Activated gamma-delta T cell treated with anti-CD3 and anti-CD28 coated beads, Interleukin-2, amount 50 U/mL, for 16 hours (primary cell): ENCODE results near the gene IL16.
A peak's percentile ranks its signal among the peaks of the same experiment; 100 is the strongest.
"Not testable (repeated sequence)": the region's sequence is repeated elsewhere in the genome, so short reads cannot be mapped to it uniquely, and the experiment has no call there.

Source experiments
- DNase-seq: peaks from one replicate; pipeline ENCODE4 v3.0.0-alpha.2; 2020; ENCODE audit warnings: low read depth

IL16 gene

GRCh38 chr15:81314378-81314777 is 117.7 kb downstream of the IL16 start:
- DNase-seq, result no peak

- peak; percentile 34 for DNase-seq
Measured at GRCh38 chr15:81315452-81316175, 118.9 kb downstream of the IL16 start.

- DNase-seq, result no peak
Measured at GRCh38 chr15:81316267-81316666, 119.6 kb downstream of the IL16 start.

GRCh38 chr15:81317642-81318017 is 121.0 kb downstream of the IL16 start:
- DNase-seq, result no peak

GRCh38 chr15:81321667-81322066 is 125.0 kb downstream of the IL16 start:
- DNase-seq, result no peak

GRCh38 chr15:81322676-81323253 is 126.1 kb downstream of the IL16 start:
- DNase-seq, result no peak

- no peak for DNase-seq
Measured at GRCh38 chr15:81323559-81323943, 126.9 kb downstream of the IL16 start.

GRCh38 chr15:81323944-81324881 is 127.5 kb downstream of the IL16 start, which contains the start of gene STARD5:
TSS of gene STARD5 (minus strand) at chr15:81324141. CDS start at chr15:81324099, 42 bp downstream.
- peak; percentile 93 for DNase-seq

GRCh38 chr15:81326466-81327212 is 130.0 kb downstream of the IL16 start:
- no peak for DNase-seq

- no peak for DNase-seq
Measured at GRCh38 chr15:81327516-81327915, 130.8 kb downstream of the IL16 start.

GRCh38 chr15:81329446-81329845 is 132.8 kb downstream of the IL16 start:
- no peak for DNase-seq

GRCh38 chr15:81330366-81331090 is 133.8 kb downstream of the IL16 start:
- DNase-seq, result no peak

- DNase-seq, result not testable (repeated sequence)
Measured at GRCh38 chr15:81331141-81331540, 134.5 kb downstream of the IL16 start.

GRCh38 chr15:81331600-81331999 is 134.9 kb downstream of the IL16 start:
- no peak for DNase-seq

GRCh38 chr15:81332326-81332725 is 135.6 kb downstream of the IL16 start:
- DNase-seq, result no peak

GRCh38 chr15:81333363-81333762 is 136.7 kb downstream of the IL16 start:
- no peak for DNase-seq

- DNase-seq, result no peak
Measured at GRCh38 chr15:81334768-81335435, 138.2 kb downstream of the IL16 start.

GRCh38 chr15:81335631-81336030 is 139.0 kb downstream of the IL16 start:
- DNase-seq, result no peak

- no peak for DNase-seq
Measured at GRCh38 chr15:81336568-81336967, 139.9 kb downstream of the IL16 start.

GRCh38 chr15:81337241-81337640 is 140.6 kb downstream of the IL16 start:
- no peak for DNase-seq

- no peak for DNase-seq
Measured at GRCh38 chr15:81337713-81338157, 141.1 kb downstream of the IL16 start.
